IgD-negative memory B cell (primary cell): Measurements from ENCODE around the gene CLEC12A. TPM values are rescaled to one million over a fixed set of nuclear protein-coding genes. Genes with fewer than 3 reads are reported as not detected.
A peak's percentile ranks its signal among the peaks of the same experiment; 100 is the strongest.

Source experiments
- H3K27ac Mint-ChIP-seq, 3 donors: one replicate each; pipeline ENCODE4 v1.8.0; 2020 to 2022; ENCODE audit warnings: mild to moderate bottlenecking in 3 of 3, mixed read lengths in 3 of 3, moderate library complexity in 1 of 3
- H3K27me3 Mint-ChIP-seq: one replicate; pipeline ENCODE4 v1.8.0; 2021; ENCODE audit warnings: mixed read lengths
- H3K36me3 Mint-ChIP-seq: one replicate; pipeline ENCODE4 v1.8.0; 2020; ENCODE audit warnings: mild to moderate bottlenecking, mixed read lengths
- H3K4me1 Mint-ChIP-seq, 3 donors: one replicate each; pipeline ENCODE4 v1.8.0; 2020 to 2022; ENCODE audit warnings: mixed read lengths in 3 of 3, mild to moderate bottlenecking in 1 of 3
- H3K4me3 Mint-ChIP-seq, 4 donors: one replicate each; pipeline ENCODE4 v1.8.0; 2020 to 2022; ENCODE audit warnings: mild to moderate bottlenecking in 4 of 4, mixed read lengths in 4 of 4, moderate library complexity in 3 of 4
- H3K9me3 Mint-ChIP-seq, 3 donors: one replicate each; pipeline ENCODE4 v1.8.0; 2020 to 2021; ENCODE audit warnings: mixed read lengths in 3 of 3, mild to moderate bottlenecking in 1 of 3
- polyA plus RNA-seq: library from polyadenylated mRNA; unstranded; fragments of 300-500 nt; fragmentation: Illumina TruSeq; gene quantifications from one replicate; pipeline ENCODE4 v1.2.3, GENCODE V29; 2021

The CLEC12A gene
- 0.55 TPM for polyA plus RNA-seq

GRCh38 chr12:9971181-9971580, at the start of gene CLEC12A:
CLEC12A (plus strand) TSS chr12:9971409; CDS start chr12:9971597, 188 bp downstream.
- Mint-ChIP-seq H3K36me3 (peaks cover 3% of the 10 kb centered on the region), H3K27me3 (peaks cover 13% of the 10 kb centered on the region), H3K4me3 (no peak within 1 kb of the TSS), H3K27ac (no peak within 1 kb of the TSS), H3K9me3 (peaks cover 2 to 7% (median 5%) of the 10 kb centered on the region in 3 donors), H3K4me1 (peaks cover 0 to 2% (median 0%) of the 10 kb centered on the region in 3 donors)

- Mint-ChIP-seq H3K36me3 (no peaks in the 10 kb centered on the region), H3K27ac (no peak overlapping the region), H3K4me1 (peaks cover 0 to 4% (median 2%) of the 10 kb centered on the region in 3 donors), H3K9me3 (no peaks in the 10 kb centered on the region), H3K4me3 (no peak overlapping the region), H3K27me3 (peaks cover 12% of the 10 kb centered on the region)
Measured at GRCh38 chr12:9922429-9922828, 48.8 kb upstream of the CLEC12A start.

DNA sequence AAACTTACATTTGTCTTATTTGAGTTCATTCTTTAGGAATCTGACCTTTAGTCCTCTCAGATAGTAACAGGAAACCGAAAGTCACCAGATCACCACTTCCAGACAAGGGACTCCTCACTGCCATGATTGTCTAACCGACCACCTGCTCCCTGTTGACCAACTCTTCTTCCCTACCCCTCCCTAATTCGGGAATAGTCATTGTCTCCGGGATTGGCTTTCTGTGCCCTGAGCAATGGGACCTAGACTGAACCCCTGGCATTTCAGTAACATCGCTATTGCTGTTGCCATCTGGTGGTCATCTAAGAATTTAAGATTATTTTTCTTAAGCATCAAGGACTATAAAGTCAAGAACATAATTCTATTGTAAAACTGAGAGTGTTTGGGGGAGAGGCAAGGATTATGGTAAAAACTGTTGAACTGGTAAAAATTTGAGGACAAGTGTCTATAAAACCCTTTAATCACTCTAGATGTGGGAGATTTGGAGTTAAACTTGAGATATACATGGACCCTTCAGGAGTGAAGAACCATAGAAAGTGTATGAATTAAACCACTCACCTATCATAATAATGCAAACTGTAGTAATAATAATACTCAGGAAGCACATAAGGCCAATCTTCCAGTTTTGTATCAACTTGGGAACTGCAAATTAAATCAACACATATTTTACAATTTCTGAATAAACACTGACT, 45.4 kb upstream of the CLEC12A start:
- H3K36me3 Mint-ChIP-seq: no peaks in the 10 kb centered on the region
- peak overlapping the region in 2 of 4 donors; percentile 70 to 75 for H3K4me3 Mint-ChIP-seq
- H3K27me3 Mint-ChIP-seq: peaks cover 4% of the 10 kb centered on the region
- no peaks in the 10 kb centered on the region for H3K9me3 Mint-ChIP-seq
- H3K4me1 Mint-ChIP-seq: peaks cover 2 to 7% (median 4%) of the 10 kb centered on the region in 3 donors
- no peak overlapping the region for H3K27ac Mint-ChIP-seq

GRCh38 chr12:9926876-9927275, 44.3 kb upstream of the CLEC12A start:
- peaks cover 2 to 6% (median 4%) of the 10 kb centered on the region in 3 donors for H3K4me1 Mint-ChIP-seq
- H3K27ac Mint-ChIP-seq: no peak overlapping the region
- H3K27me3 Mint-ChIP-seq: peaks cover 4% of the 10 kb centered on the region
- H3K9me3 Mint-ChIP-seq: no peaks in the 10 kb centered on the region
- H3K36me3 Mint-ChIP-seq: no peaks in the 10 kb centered on the region
- no peak overlapping the region for H3K4me3 Mint-ChIP-seq

- H3K4me3 Mint-ChIP-seq: no peak overlapping the region
- peaks cover 2 to 4% (median 3%) of the 10 kb centered on the region in 3 donors for H3K4me1 Mint-ChIP-seq
- no peak overlapping the region for H3K27ac Mint-ChIP-seq
- no peaks in the 10 kb centered on the region for H3K9me3 Mint-ChIP-seq
- peaks cover 9% of the 10 kb centered on the region for H3K27me3 Mint-ChIP-seq
- no peaks in the 10 kb centered on the region for H3K36me3 Mint-ChIP-seq
Measured at GRCh38 chr12:9928607-9929006, 42.6 kb upstream of the CLEC12A start.

DNA sequence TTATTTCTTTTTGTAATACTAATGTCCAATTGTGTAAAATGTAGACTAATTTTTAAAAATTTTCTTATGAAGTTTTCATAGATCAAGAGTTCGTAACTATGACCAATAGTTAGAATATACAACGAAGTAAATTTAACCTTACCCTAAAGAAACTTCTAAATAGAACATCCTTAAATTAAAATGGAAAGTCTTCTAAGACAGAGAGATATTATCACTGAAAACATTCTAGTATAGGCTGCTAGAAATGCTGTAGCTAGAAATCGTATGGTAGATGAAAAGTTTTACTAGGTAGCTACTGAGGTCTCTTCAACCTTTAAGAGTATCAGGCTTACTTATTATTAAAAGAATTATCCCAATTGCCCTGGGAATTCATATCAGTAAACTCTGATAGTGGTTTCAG, 40.0 kb upstream of the CLEC12A start:
- H3K27me3 Mint-ChIP-seq: peaks cover 17% of the 10 kb centered on the region
- no peaks in the 10 kb centered on the region for H3K36me3 Mint-ChIP-seq
- H3K4me1 Mint-ChIP-seq: peaks cover 2 to 4% (median 3%) of the 10 kb centered on the region in 3 donors
- no peak overlapping the region for H3K27ac Mint-ChIP-seq
- no peaks in the 10 kb centered on the region for H3K9me3 Mint-ChIP-seq
- no peak overlapping the region for H3K4me3 Mint-ChIP-seq

DNA sequence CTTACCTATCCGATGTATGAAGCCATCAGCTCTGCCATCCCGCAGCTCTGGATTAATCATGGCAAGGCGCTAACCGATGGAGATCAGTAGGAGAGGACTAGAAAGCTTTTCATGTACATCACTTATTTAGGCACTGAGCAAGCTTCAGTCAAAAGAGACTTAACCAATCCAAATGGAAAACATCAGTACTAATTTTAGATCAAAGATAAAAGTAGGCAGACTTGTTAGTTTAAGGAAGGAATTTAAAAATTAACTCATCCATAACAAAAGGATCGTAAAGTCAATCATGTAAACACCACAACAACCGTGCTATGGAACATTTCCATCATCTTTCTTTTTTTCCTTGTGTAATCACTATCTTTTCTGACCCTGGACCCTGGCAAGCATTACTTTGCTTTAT, 38.9 kb upstream of the CLEC12A start, which contains the start of gene CLEC2A:
Gene CLEC2A, minus strand, starts transcription at position 101 of the 400 bp plus-strand sequence. Its CDS starts 41 bp downstream, at position 60.
- no peaks in the 10 kb centered on the region for H3K9me3 Mint-ChIP-seq
- H3K4me1 Mint-ChIP-seq: peaks cover 4 to 8% (median 8%) of the 10 kb centered on the region in 3 donors
- no peak within 1 kb of the TSS for H3K4me3 Mint-ChIP-seq
- H3K36me3 Mint-ChIP-seq: no peaks in the 10 kb centered on the region
- H3K27me3 Mint-ChIP-seq: peaks cover 14% of the 10 kb centered on the region
- H3K27ac Mint-ChIP-seq: no peak within 1 kb of the TSS

- Mint-ChIP-seq H3K27me3 (peaks cover 13% of the 10 kb centered on the region), H3K36me3 (no peaks in the 10 kb centered on the region), H3K9me3 (no peaks in the 10 kb centered on the region), H3K27ac (no peak overlapping the region), H3K4me3 (no peak overlapping the region), H3K4me1 (peaks cover 0 to 8% (median 4%) of the 10 kb centered on the region in 3 donors)
Measured at GRCh38 chr12:9933958-9934357, 37.3 kb upstream of the CLEC12A start.

- Mint-ChIP-seq H3K4me1 (peaks cover 0 to 8% (median 4%) of the 10 kb centered on the region in 3 donors), H3K27me3 (peaks cover 14% of the 10 kb centered on the region), H3K9me3 (no peaks in the 10 kb centered on the region), H3K36me3 (no peaks in the 10 kb centered on the region), H3K4me3 (no peak overlapping the region), H3K27ac (no peak overlapping the region)
Measured at GRCh38 chr12:9935026-9935425, 36.2 kb upstream of the CLEC12A start.

- H3K4me3 Mint-ChIP-seq: no peak overlapping the region
- peaks cover 0 to 8% (median 4%) of the 10 kb centered on the region in 3 donors for H3K4me1 Mint-ChIP-seq
- H3K27ac Mint-ChIP-seq: no peak overlapping the region
- no peaks in the 10 kb centered on the region for H3K9me3 Mint-ChIP-seq
- peaks cover 17% of the 10 kb centered on the region for H3K27me3 Mint-ChIP-seq
- no peaks in the 10 kb centered on the region for H3K36me3 Mint-ChIP-seq
Measured at GRCh38 chr12:9936591-9936990, 34.6 kb upstream of the CLEC12A start.

- H3K4me1 Mint-ChIP-seq: peaks cover 9 to 15% (median 12%) of the 10 kb centered on the region in 3 donors
- no peaks in the 10 kb centered on the region for H3K9me3 Mint-ChIP-seq
- peaks cover 10% of the 10 kb centered on the region for H3K27me3 Mint-ChIP-seq
- no peak overlapping the region for H3K4me3 Mint-ChIP-seq
- no peaks in the 10 kb centered on the region for H3K36me3 Mint-ChIP-seq
- no peak overlapping the region for H3K27ac Mint-ChIP-seq
Measured at GRCh38 chr12:9940375-9940774, 30.8 kb upstream of the CLEC12A start.

DNA sequence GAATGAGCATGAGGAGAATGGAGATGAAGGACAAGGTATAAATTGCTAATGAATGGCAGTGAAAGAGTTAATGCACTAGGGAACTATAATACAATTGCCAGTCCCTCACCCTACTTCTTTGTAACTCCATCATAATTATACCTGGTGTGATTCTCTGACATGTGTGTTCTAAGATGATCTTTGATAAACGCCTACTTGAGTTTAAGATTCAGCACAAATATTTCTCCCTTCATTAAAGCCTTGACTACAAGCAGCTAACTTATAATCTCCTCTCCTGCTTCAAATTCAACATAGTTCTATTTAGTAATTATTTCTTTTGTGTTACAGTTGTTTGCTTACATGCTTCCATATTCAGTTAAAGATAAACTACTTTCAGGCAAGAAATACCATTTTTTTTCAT, 29.4 kb upstream of the CLEC12A start:
- Mint-ChIP-seq H3K4me3 (no peak overlapping the region), H3K4me1 (peaks cover 6 to 12% (median 8%) of the 10 kb centered on the region in 3 donors), H3K36me3 (no peaks in the 10 kb centered on the region), H3K27ac (peak overlapping the region in 1 of 3 donors; percentile 8), H3K9me3 (no peaks in the 10 kb centered on the region), H3K27me3 (peaks cover 10% of the 10 kb centered on the region)

DNA sequence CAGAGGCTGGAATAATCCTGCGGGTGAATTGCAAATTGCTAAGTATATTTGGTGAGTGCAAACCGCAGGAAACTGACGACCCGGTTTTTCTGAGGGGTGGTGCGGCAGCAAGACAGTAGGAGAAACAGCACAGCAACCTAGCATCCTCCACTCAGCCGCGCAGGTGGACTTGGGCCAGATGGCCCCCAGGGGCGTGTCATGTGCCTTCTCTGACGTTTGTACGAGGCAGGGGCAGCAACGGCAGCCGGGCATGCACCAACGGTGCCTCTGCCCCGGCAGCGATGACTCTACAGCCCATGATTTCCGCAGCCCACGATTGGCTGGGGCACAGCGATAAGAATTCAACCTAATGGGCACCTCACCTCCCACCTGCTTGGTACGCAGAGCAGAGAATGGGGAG, 28.0 kb upstream of the CLEC12A start:
- Mint-ChIP-seq H3K27ac (no peak overlapping the region), H3K9me3 (no peaks in the 10 kb centered on the region), H3K27me3 (peaks cover 10% of the 10 kb centered on the region), H3K4me1 (peaks cover 11 to 20% (median 11%) of the 10 kb centered on the region in 3 donors), H3K36me3 (no peaks in the 10 kb centered on the region), H3K4me3 (peak overlapping the region in 2 of 4 donors; percentile 53 to 70)

GRCh38 chr12:9944391-9944790, 26.8 kb upstream of the CLEC12A start:
- Mint-ChIP-seq H3K4me1 (peaks cover 19 to 27% (median 22%) of the 10 kb centered on the region in 3 donors), H3K27me3 (peaks cover 9% of the 10 kb centered on the region), H3K27ac (no peak overlapping the region), H3K36me3 (no peaks in the 10 kb centered on the region), H3K9me3 (no peaks in the 10 kb centered on the region), H3K4me3 (no peak overlapping the region)

DNA sequence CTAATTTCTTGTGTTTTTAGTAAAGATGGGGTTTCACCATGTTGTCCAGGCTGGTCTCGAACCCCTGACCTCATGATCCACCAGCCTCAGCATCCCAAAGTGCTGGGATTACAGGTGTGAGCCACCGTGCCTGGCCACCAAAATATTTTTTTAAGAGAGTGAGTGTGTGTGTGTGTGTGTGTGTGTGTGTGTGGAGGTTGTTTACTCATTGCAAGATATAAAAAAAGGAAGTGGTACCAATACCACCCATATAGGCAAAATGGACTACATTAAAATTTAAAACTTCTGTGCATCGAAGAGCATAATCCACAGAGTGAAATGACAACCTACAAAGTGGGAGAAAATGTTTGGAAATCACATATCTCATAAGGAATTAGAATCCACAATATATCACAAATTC, 23.5 kb upstream of the CLEC12A start:
- Mint-ChIP-seq H3K4me1 (peaks cover 32 to 43% (median 33%) of the 10 kb centered on the region in 3 donors), H3K4me3 (peak overlapping the region in 3 of 4 donors; percentile 13 to 66 (median 41)), H3K27ac (peak overlapping the region; percentile 6 to 76 (median 60)), H3K36me3 (no peaks in the 10 kb centered on the region), H3K9me3 (no peaks in the 10 kb centered on the region), H3K27me3 (peaks cover 3% of the 10 kb centered on the region)
